ENCODE measurements around the gene ARHGAP25.

ARHGAP25 gene

DNA sequence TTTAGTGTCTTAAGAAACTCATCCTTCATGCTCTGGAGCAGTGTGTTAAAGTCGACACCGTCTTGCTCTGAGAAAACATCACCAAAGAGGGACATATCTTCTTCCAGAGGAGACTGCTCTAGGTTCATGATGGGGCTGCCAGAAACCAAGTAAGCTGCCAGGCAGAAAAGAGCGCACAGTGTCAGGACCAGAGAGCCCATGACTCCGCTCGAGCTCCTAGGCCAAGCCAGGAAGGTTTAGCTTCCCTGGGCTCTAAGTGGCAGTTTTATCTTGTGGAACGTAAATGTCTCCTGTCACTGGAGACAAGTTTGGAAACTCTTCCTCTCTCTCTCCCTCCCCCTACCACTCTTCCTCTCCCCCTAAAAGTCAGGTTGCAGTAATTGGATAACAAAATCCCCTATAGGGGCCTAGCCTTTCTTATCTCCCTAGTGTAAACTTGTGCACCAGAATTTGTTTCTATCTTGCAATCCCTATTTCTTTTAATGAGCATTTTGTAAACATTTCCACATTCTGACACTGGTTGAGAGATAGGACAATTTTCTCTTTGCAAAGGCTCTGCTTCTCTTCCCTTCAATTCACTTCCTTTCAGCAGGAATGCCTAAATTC lies 136.7 kb downstream of the ARHGAP25 start, which contains the start of gene BMP10:
BMP10 (minus strand) TSS at position 239 of the 606 bp plus-strand sequence; CDS start at position 200, 39 bp downstream.
- DNase-seq: no peak
